Mesothelial cell of epicardium (in vitro differentiated cells): ENCODE results near the gene SPARC. TPM values are rescaled to one million over a fixed set of nuclear protein-coding genes. Genes with fewer than 3 reads are reported as not detected.
A peak's percentile ranks its signal among the peaks of the same experiment; 100 is the strongest.

ENCODE experiments used
- DNase-seq, 2 experiments: peaks; one replicate each; pipeline ENCODE4 v3.0.0; 2021; ENCODE audit warnings: low spot score in 2 of 2; ENCODE audit not compliant: unreplicated experiment in 2 of 2
- H3K27ac Mint-ChIP-seq: 2 replicates; pipeline ENCODE4 v1.8.0; 2021; ENCODE audit warnings: mixed read lengths
- H3K27me3 Mint-ChIP-seq: 2 replicates; pipeline ENCODE4 v1.8.0; 2021; ENCODE audit warnings: low read depth, mixed read lengths
- H3K36me3 Mint-ChIP-seq: 2 replicates; pipeline ENCODE4 v1.8.0; 2021; ENCODE audit warnings: mixed read lengths
- H3K4me1 Mint-ChIP-seq: 2 replicates; pipeline ENCODE4 v1.8.0; 2021; ENCODE audit warnings: mixed read lengths
- H3K4me3 Mint-ChIP-seq: 2 replicates; pipeline ENCODE4 v1.8.0; 2021; ENCODE audit warnings: mild to moderate bottlenecking, moderate library complexity, mixed read lengths
- H3K9me3 Mint-ChIP-seq: 2 replicates; pipeline ENCODE4 v1.8.0; 2021; ENCODE audit warnings: mixed read lengths
- CTCF ChIP-seq: fragments of 200-600 bp; sonication (generic); IDR thresholded peaks from one replicate; pipeline ENCODE4 v1.5.0; 2021; ENCODE audit warnings: antibody characterized with exemption; ENCODE audit not compliant: unreplicated experiment
- total RNA-seq: library from RNA; stranded (reverse); gene quantifications from 3 replicates; pipeline ENCODE4 v1.2.1, GENCODE V29; 2021

The SPARC gene
- total RNA-seq, 1 donor from 2014 or later = 2,843 TPM

DNA sequence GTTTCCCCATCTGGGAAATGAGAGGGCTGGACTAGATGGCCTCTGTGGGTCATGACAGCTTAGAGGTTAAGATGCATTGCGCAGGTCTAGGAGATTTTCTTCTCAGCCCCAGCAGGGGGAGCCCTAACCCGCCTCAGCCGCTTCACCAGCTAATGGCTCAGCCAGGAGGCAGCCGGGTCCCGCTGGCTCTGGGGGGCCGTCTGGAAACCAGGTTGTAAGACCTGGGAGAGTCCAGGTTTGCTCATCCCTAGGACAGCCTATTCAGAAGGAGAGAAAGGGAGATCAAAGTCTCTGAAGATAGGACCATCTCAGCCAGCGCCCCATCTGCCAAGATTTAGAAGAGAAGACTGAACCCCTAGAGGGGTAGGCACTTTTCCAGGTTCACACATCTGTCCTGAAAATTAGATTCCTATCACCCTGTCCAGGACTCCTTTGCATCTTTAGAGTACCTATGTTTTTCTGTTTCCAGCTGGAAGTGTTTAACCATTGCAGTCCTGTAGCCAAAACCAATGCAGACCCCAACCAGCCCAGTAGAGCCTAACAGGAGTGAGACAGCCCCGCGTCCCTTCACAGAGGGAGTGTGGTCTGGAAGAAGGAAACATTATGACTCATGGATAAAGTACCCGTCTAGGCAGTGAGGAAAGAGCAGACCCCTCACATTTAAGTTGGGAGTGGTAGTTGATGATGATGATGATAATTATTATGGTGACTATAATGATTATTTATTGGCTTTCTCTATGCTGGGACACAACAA is 27.5 kb downstream of the SPARC start:
- H3K4me3 Mint-ChIP-seq = no peak overlapping the region
- H3K4me1 Mint-ChIP-seq = peaks cover 37% of the 10 kb centered on the region
- H3K27ac Mint-ChIP-seq = peak overlapping the region; percentile 95
- H3K27me3 Mint-ChIP-seq = no peaks in the 10 kb centered on the region
- peak; percentile 77 to 93 for DNase-seq
- H3K36me3 Mint-ChIP-seq = peaks cover 11% of the 10 kb centered on the region
- peak; percentile 85 for TF ChIP-seq CTCF
- no peaks in the 10 kb centered on the region for H3K9me3 Mint-ChIP-seq

DNA sequence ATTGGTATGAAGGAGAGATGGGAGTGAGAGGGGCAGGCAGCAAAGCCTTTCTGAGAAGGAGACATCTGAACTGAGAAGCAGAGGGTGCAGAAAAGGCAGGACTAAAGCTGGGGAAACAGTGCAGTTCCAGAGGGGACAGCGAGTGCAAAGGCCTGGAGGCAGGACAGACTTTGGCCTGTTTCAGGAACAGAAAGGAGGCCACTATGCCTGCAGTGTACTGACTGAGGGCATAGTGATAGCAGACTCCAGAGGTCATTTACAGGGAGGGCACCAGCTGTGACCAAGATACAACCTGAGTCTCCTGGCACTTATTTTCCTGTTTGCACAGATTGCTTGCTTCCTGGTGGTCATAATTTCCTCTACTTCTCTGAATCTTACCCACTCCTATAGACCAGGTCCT is 29.6 kb downstream of the SPARC start:
- DNase-seq = no peak
- peaks cover 27% of the 10 kb centered on the region for H3K4me1 Mint-ChIP-seq
- H3K27ac Mint-ChIP-seq = peak overlapping the region; percentile 35
- H3K9me3 Mint-ChIP-seq = no peaks in the 10 kb centered on the region
- no peaks in the 10 kb centered on the region for H3K27me3 Mint-ChIP-seq
- no peaks in the 10 kb centered on the region for H3K36me3 Mint-ChIP-seq
- no peak overlapping the region for H3K4me3 Mint-ChIP-seq
- no peak for TF ChIP-seq CTCF

- Mint-ChIP-seq H3K36me3 (no peaks in the 10 kb centered on the region), H3K4me1 (peaks cover 25% of the 10 kb centered on the region), H3K27me3 (no peaks in the 10 kb centered on the region), H3K9me3 (no peaks in the 10 kb centered on the region), H3K27ac (no peak overlapping the region), H3K4me3 (no peak overlapping the region)
- DNase-seq = no peak
- TF ChIP-seq CTCF = no peak
Observed at GRCh38 chr5:151656311-151656710, 30.4 kb downstream of the SPARC start.

DNA sequence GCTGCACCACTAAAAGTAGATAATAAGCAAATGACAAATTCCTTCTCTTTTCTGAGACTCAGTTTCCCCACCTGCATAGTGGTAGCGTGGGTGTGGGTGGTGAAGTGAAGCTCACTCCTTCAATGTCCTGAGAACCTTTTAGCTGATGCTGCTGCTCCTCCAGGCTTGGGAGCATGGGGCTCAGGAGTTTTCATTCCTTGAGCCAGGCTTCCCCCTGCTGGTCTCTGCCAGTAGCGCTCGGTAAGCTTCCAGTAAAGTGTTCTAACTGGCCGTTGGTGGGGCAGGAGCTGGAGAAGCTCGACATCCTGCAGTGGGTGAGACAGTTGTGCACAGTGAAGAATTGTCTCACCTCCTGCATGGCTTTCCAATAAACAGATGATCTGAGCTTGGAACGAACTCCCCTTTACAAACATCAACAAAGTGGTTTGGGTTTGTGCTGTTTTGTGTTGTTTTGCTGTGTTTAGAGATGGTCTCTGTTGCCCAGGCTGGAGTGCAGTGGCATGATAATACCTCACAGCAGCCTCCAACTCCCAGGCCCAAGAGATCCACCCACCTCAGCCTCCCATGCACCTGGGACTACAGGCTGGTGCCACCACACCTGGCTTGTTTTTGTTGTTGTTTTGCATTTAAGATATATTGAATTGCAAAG is 34.6 kb downstream of the SPARC start:
- Mint-ChIP-seq H3K27me3 (no peaks in the 10 kb centered on the region), H3K9me3 (no peaks in the 10 kb centered on the region), H3K36me3 (no peaks in the 10 kb centered on the region), H3K27ac (no peak overlapping the region), H3K4me1 (peaks cover 7% of the 10 kb centered on the region), H3K4me3 (no peak overlapping the region)
- peak; percentile 45 to 83 for DNase-seq
- TF ChIP-seq CTCF = peak; percentile 85

DNA sequence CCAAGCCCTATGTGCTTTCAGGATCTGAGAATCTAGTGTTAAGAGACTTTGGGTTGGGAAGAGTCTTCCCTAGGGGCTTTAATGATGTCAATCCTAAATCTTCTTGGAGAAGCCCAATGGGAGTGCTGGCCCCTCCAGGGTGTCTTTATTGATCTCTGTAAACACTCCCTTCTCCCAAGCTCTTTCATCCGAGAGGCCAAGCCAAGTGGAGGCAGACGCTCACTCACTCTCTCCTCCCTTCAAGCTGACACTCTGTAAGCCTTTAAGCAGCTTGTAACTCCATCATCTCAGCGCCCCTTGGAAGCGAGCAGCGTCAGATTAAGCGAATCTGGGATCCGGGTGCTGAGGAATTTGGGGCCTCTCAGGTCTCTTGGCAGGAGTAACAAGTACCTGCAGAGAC is 37.7 kb downstream of the SPARC start:
- Mint-ChIP-seq H3K36me3 (no peaks in the 10 kb centered on the region), H3K4me1 (peaks cover 7% of the 10 kb centered on the region), H3K27ac (no peak overlapping the region), H3K9me3 (no peaks in the 10 kb centered on the region), H3K27me3 (peaks cover 6% of the 10 kb centered on the region), H3K4me3 (no peak overlapping the region)
- no peak for TF ChIP-seq CTCF
- DNase-seq = no peak
